HCT116 (cell line): ENCODE data around the gene PACRG. TPM values are rescaled to one million over a fixed set of nuclear protein-coding genes. Genes with fewer than 3 reads are reported as not detected.
"Not testable (repeated sequence)": the region's sequence is repeated elsewhere in the genome, so short reads cannot be mapped to it uniquely, and the experiment has no call there.

Experiments used
- ATAC-seq: fragments of 200-7000 bp; cut with Tn5 transposase; 2 replicates; pipeline ENCODE4 v1.9.1; 2020; ENCODE audit warnings: mild to moderate bottlenecking, moderate library complexity
- BruUV-seq: library from RNA; stranded (reverse); fragments of 400-500 nt; replicated peaks from 2 replicates; lab custom pipeline; 2021; lab: Mats Ljungman, UMichigan
- CTCF ChIA-PET: fragments of 300-600 bp; sonication (Branson Sonifier 250); formaldehyde crosslinking; loops from one replicate; lab custom pipeline; 2021; ENCODE audit warnings: antibody characterized with exemption; lab: Charles Lee
- POLR2A ChIA-PET: fragments of 300-600, 350-600 bp; sonication (Branson Sonifier 250); formaldehyde crosslinking; loops from one replicate; lab custom pipeline; 2021; ENCODE audit warnings: antibody characterized with exemption; lab: Charles Lee
- RAD21 ChIA-PET, 2 experiments: fragments of 300-600 bp; sonication (Branson Sonifier 250); formaldehyde crosslinking; loops; one replicate each; lab custom pipeline; 2023; ENCODE audit warnings: low total read pairs in 2 of 2; ENCODE audit not compliant: uncharacterized antibody in 2 of 2, unreplicated experiment in 2 of 2, low non-redundant PET in 1 of 2; lab: Charles Lee
- DNase-seq: peaks from one replicate; pipeline ENCODE4 v3.0.0-alpha.2; 2010; ENCODE audit warnings: low read depth, low spot score
- H2AFZ ChIP-seq: fragments of 200-600 bp; shearing (Covaris generic), sonication (generic); 2 replicates; pipeline ENCODE4 v1.6.1; 2017; ENCODE audit warnings: low read depth, mixed run types, mixed read lengths, antibody characterized with exemption, low read length; ENCODE audit not compliant: poor library complexity, severe bottlenecking
- H3K27ac ChIP-seq: 2 replicates; pipeline ENCODE4 v1.5.1; 2012; ENCODE audit warnings: low read depth, low read length
- H3K27me3 ChIP-seq: fragments of 200-600 bp; sonication (generic); 2 replicates; pipeline ENCODE4 v1.6.1; 2016; ENCODE audit warnings: mixed run types, low read length, mixed read lengths; ENCODE audit not compliant: insufficient read depth
- H3K36me3 ChIP-seq, 2 experiments: fragments of 200-500 bp in 1 of 2; fragments of 200-600 bp in 1 of 2; sonication (Bioruptor generic) in 1 of 2; sonication (generic) in 1 of 2; 2 replicates each; pipeline versions ENCODE4 v1.5.1 to v1.6.1; 2014 to 2016; ENCODE audit warnings: low read length in 2 of 2, inconsistent platforms in 1 of 2, mixed read lengths in 1 of 2, mixed run types in 1 of 2; ENCODE audit not compliant: insufficient read depth in 2 of 2, control insufficient read depth in 1 of 2
- H3K4me1 ChIP-seq, 2 experiments: fragments of 200-600 bp in 1 of 2; sonication (generic) in 1 of 2; 2 replicates each; pipeline versions ENCODE4 v1.5.1 to v1.6.1; 2012 to 2017; ENCODE audit warnings: low read length in 2 of 2, inconsistent platforms in 1 of 2, mild to moderate bottlenecking in 1 of 2, mixed read lengths in 1 of 2, mixed run types in 1 of 2, moderate library complexity in 1 of 2; ENCODE audit not compliant: insufficient read depth in 2 of 2, control insufficient read depth in 1 of 2
- H3K4me2 ChIP-seq: fragments of 200-600 bp; sonication (generic); 2 replicates; pipeline ENCODE4 v1.6.1; 2017; ENCODE audit warnings: mixed run types, low read length, mixed read lengths
- H3K4me3 ChIP-seq, 2 experiments: fragments of 200-600 bp in 1 of 2; sonication (generic) in 1 of 2; replicated peaks in 1 of 2; 2 replicates each; pipeline ENCODE4 v1.5.1; 2011 to 2016; ENCODE audit warnings: low read length in 2 of 2, control low read depth in 1 of 2, low read depth in 1 of 2, mild to moderate bottlenecking in 1 of 2, mixed read lengths in 1 of 2, mixed run types in 1 of 2
- H3K79me2 ChIP-seq: fragments of 200-600 bp; sonication (generic); 2 replicates; pipeline ENCODE4 v1.6.1; 2017; ENCODE audit warnings: mild to moderate bottlenecking, mixed run types, low read length, moderate library complexity, mixed read lengths; ENCODE audit not compliant: insufficient read depth
- H3K9ac ChIP-seq: fragments of 200-600 bp; sonication (generic); 2 replicates; pipeline ENCODE4 v1.6.1; 2016; ENCODE audit warnings: low read length, mixed read lengths
- H3K9me2 ChIP-seq: fragments of 200-600 bp; sonication (generic), shearing (Covaris generic); 2 replicates; pipeline ENCODE4 v1.6.1; 2017; ENCODE audit warnings: mixed run types, mild to moderate bottlenecking, moderate library complexity; ENCODE audit not compliant: insufficient read depth
- H3K9me3 ChIP-seq, 2 experiments: fragments of 200-500 bp in 1 of 2; fragments of 200-600 bp in 1 of 2; sonication (Bioruptor generic) in 1 of 2; sonication (generic) in 1 of 2; 2 replicates each; pipeline ENCODE4 v1.6.1; 2014 to 2017; ENCODE audit warnings: low read length in 2 of 2, mixed read lengths in 2 of 2, inconsistent platforms in 1 of 2, low read depth in 1 of 2, mild to moderate bottlenecking in 1 of 2, mixed run types in 1 of 2, moderate library complexity in 1 of 2; ENCODE audit not compliant: control insufficient read depth in 1 of 2, insufficient read depth in 1 of 2
- H4K20me1 ChIP-seq: fragments of 200-600 bp; sonication (generic), shearing (Covaris generic); 2 replicates; pipeline ENCODE4 v1.6.1; 2017; ENCODE audit warnings: mixed run types, mild to moderate bottlenecking, moderate library complexity; ENCODE audit not compliant: insufficient read depth
- CBX3 ChIP-seq: IDR thresholded peaks from 2 replicates; pipeline ENCODE4 v1.6.1; 2012; ENCODE audit warnings: low read depth
- CTCF ChIP-seq, 3 experiments: fragments of 200-600 bp in 1 of 3; sonication (generic) in 1 of 3; IDR thresholded peaks in 2 of 3; conservative IDR thresholded peaks in 1 of 3; 2 replicates each; pipeline ENCODE4 v1.5.1; 2012 to 2017; ENCODE audit warnings: low read depth in 2 of 3, low read length in 2 of 3, antibody characterized with exemption in 1 of 3, borderline replicate concordance in 1 of 3, control low read depth in 1 of 3, mild to moderate bottlenecking in 1 of 3, mixed read lengths in 1 of 3, mixed run types in 1 of 3, moderate library complexity in 1 of 3; ENCODE audit not compliant: insufficient read depth in 1 of 3
- EGR1 ChIP-seq: IDR thresholded peaks from 2 replicates; pipeline ENCODE4 v1.6.1; 2012; ENCODE audit warnings: low read depth
- ELF1 ChIP-seq: IDR thresholded peaks from 2 replicates; pipeline ENCODE4 v1.6.1; 2012; ENCODE audit warnings: low read depth, borderline replicate concordance
- MAX ChIP-seq: IDR thresholded peaks from 2 replicates; pipeline ENCODE4 v1.6.1; 2012
- POLR2AphosphoS5 ChIP-seq: IDR thresholded peaks from 2 replicates; pipeline ENCODE4 v1.6.1; 2011; ENCODE audit warnings: mild to moderate bottlenecking, low read depth, low read length, moderate library complexity
- TCF7L2 ChIP-seq: IDR thresholded peaks from 2 replicates; pipeline ENCODE4 v1.7.0; 2011; ENCODE audit warnings: borderline replicate concordance, inconsistent platforms; ENCODE audit not compliant: insufficient read depth, insufficient read length; ENCODE audit errors: extremely low read depth
- YY1 ChIP-seq: IDR thresholded peaks from 2 replicates; pipeline ENCODE4 v1.6.1; 2011; ENCODE audit warnings: low read length, low read depth, moderate library complexity, mild to moderate bottlenecking; ENCODE audit not compliant: insufficient replicate concordance; ENCODE audit errors: extremely low read depth
- ZBTB33 ChIP-seq: IDR thresholded peaks from 2 replicates; pipeline ENCODE4 v1.6.1; 2011; ENCODE audit warnings: mild to moderate bottlenecking, low read length, moderate library complexity; ENCODE audit not compliant: insufficient replicate concordance; ENCODE audit errors: extremely low read depth
- ZFX ChIP-seq: fragments of 450-650 bp; IDR thresholded peaks from 2 replicates; pipeline ENCODE4 v1.6.1; 2017
- intact Hi-C: fragments of 100-400 bp; cut with micrococcal nuclease; formaldehyde crosslinking; loops from 2 replicates; pipeline ENCODE4 v1.10.0; 2022
- total RNA-seq: library from RNA; stranded (reverse); gene quantifications from one replicate; pipeline ENCODE4 v1.2.1, GENCODE V29; 2021; ENCODE audit not compliant: unreplicated experiment

PACRG gene
- total RNA-seq, 1 experiment from 2014 or later, result 0.71 TPM

- Histone ChIP-seq H3K9ac (no peak overlapping the region), H3K36me3 (no peaks in the 10 kb centered on the region), H4K20me1 (no peaks in the 10 kb centered on the region), H3K4me1 (no peaks in the 10 kb centered on the region), H3K4me2 (no peak overlapping the region), H3K79me2 (no peaks in the 10 kb centered on the region), H3K27me3 (no peaks in the 10 kb centered on the region), H2AFZ (no peak overlapping the region), H3K9me2 (no peaks in the 10 kb centered on the region), H3K9me3 (no peaks in the 10 kb centered on the region), H3K27ac (no peak overlapping the region), H3K4me3 (no peak overlapping the region)
- intact Hi-C loops, result no loop called here
- no peak for ATAC-seq
- ChIA-PET CTCF (no interaction called here), POLR2A (no interaction called here), RAD21 (no interaction called here)
- TF ChIP-seq EGR1 (no peak), POLR2AphosphoS5 (no peak), YY1 (no peak), CTCF (IDR thresholded peaks at IDR 0.05 in 2 of 3, conservative IDR thresholded peaks at IDR 0.05 in 1 of 3; ENCODE audit: borderline replicate concordance in 1 of 3, insufficient read depth in 1 of 3, low read depth in 2 of 3, low read length in 2 of 3) (no peak), MAX (no peak), ZFX (no peak), TCF7L2 (no peak), ZBTB33 (no peak), ELF1 (no peak), CBX3 (no peak)
- DNase-seq, result no peak
- no TSS peak for BruUV-seq
These were observed 248.4 kb downstream of the PACRG start for GRCh38 chr6:162976141-162976540.

GRCh38 chr6:162983234-162983633, 255.5 kb downstream of the PACRG start:
- H3K36me3 ChIP-seq, H3K27me3 ChIP-seq, H2AFZ ChIP-seq, DNase-seq, H3K4me3 ChIP-seq, H4K20me1 ChIP-seq, H3K9ac ChIP-seq, POLR2A ChIA-PET, ATAC-seq, BruUV-seq, H3K9me2 ChIP-seq, H3K4me1 ChIP-seq, CTCF ChIA-PET, intact Hi-C loops, H3K9me3 ChIP-seq, H3K27ac ChIP-seq, RAD21 ChIA-PET, H3K4me2 ChIP-seq, H3K79me2 ChIP-seq: not testable (repeated sequence)
